Gastrocnemius medialis (tissue), 4 donors: ENCODE data around the gene ANXA4. TPM values are rescaled to one million over a fixed set of nuclear protein-coding genes. Genes with fewer than 3 reads are reported as not detected.

Source experiments
- ATAC-seq, 2 donors: fragments of 150-250 bp; one replicate each; pipeline ENCODE4 v1.9.1; 2016
- DNase-seq, 2 donors: peaks; one replicate each; pipeline ENCODE4 v3.0.0-alpha.2; 2019
- H3K27ac ChIP-seq, 4 donors: fragments of 200-600 bp; sonication (generic); 1 replicate in 1 of 4; 2 replicates in 3 of 4; pipeline ENCODE4 v1.5.1; 2016 to 2018; ENCODE audit warnings: mild to moderate bottlenecking in 2 of 4, moderate library complexity in 1 of 4
- H3K27me3 ChIP-seq, 3 donors: fragments of 200-600 bp; sonication (generic) in 2 of 3; 1 replicate in 1 of 3; 2 replicates in 2 of 3; pipeline versions ENCODE4 v1.5.1 to v1.6.0; 2016 to 2019; ENCODE audit warnings: mild to moderate bottlenecking in 1 of 3, moderate library complexity in 1 of 3
- H3K36me3 ChIP-seq, 2 donors: fragments of 200-600 bp; sonication (generic) in 1 of 2; one replicate each; pipeline ENCODE4 v1.5.1; 2017 to 2018
- H3K4me1 ChIP-seq, 2 donors: fragments of 200-600 bp; sonication (generic) in 1 of 2; one replicate each; pipeline ENCODE4 v1.5.1; 2016 to 2017; ENCODE audit warnings: mild to moderate bottlenecking in 2 of 2
- H3K4me3 ChIP-seq, 4 donors: fragments of 200-600 bp; sonication (generic) in 3 of 4; 1 replicate in 1 of 4; 2 replicates in 3 of 4; pipeline ENCODE4 v1.5.1; 2016 to 2019; ENCODE audit warnings: mild to moderate bottlenecking in 2 of 4
- H3K9me3 ChIP-seq, 3 donors: fragments of 200-600 bp; sonication (generic) in 2 of 3; 1 replicate in 1 of 3; 2 replicates in 2 of 3; pipeline ENCODE4 v1.5.1; 2016 to 2019
- POLR2A ChIP-seq, 2 donors: fragments of 450-650 bp; IDR thresholded peaks; one replicate each; pipeline ENCODE4 v1.6.1; 2017; ENCODE audit warnings: antibody characterized with exemption in 2 of 2, mild to moderate bottlenecking in 2 of 2, moderate library complexity in 2 of 2
- in situ Hi-C, 4 donors: fragments of 200-750 bp; cut with MboI; loops; one replicate each; pipeline versions ENCODE4 v1.15.0 to v1.8.0; 2017; ENCODE audit warnings: low sequenced_read_pairs in 4 of 4
- intact Hi-C: fragments of 100-400 bp; cut with DNase I; formaldehyde crosslinking; loops from one replicate; pipeline ENCODE4 v1.15.1; 2023; ENCODE audit warnings: low total_unique reads
- total RNA-seq, 4 donors: library from RNA; depleted of rRNA; stranded (reverse); fragments of >200 nt; gene quantifications; one replicate each; pipeline versions ENCODE4 v1.1.0 to v1.2.3, GENCODE V29; 2016
- TF ChIP-seq, protein P1 (sequence below), 5 experiments: fragments of 450-650 bp in 3 of 5; fragments of 200-600 bp in 2 of 5; sonication (generic) in 2 of 5; IDR thresholded peaks in 4 of 5; conservative IDR thresholded peaks in 1 of 5; 1 replicate in 4 of 5; 2 replicates in 1 of 5; pipeline ENCODE4 v1.5.1; 2016 to 2019; ENCODE audit warnings: antibody characterized with exemption in 5 of 5, mild to moderate bottlenecking in 3 of 5, moderate library complexity in 3 of 5

Gene ANXA4
- total RNA-seq, 4 donors from 2014 or later: 10.7 to 17.0 (median 15.8) TPM

DNA sequence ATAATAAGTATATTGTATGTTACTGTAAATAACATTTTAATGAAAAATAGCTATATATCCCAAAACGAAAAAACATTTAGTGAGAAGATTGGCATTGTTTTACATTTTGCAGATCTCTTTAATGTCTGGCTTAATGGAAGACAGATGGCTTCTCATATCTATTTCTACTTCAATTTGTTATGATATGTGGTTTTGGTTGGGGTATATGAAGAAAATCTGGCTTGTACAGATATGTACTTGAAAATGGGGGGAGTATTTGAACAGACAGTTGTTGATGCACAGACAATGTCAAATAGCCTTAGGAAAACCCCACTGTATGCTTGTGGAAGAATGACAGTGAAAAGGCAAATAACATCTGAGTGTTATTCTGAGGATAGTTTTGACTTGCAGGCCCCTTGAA is 64.0 kb downstream of the ANXA4 start:
- in situ Hi-C loops: loop anchor here in 2 of 4 donors (25.0 kb wide), 1 partner anchor 244 kb away; no protein-coding TSS in a partner anchor
- H3K4me1 ChIP-seq: no peaks in the 10 kb centered on the region
- DNase-seq (no peak), ATAC-seq (no peak)
- H3K27ac ChIP-seq: no peak overlapping the region
- TF ChIP-seq POLR2A (IDR thresholded peaks at IDR 0.05): no peak
- TF ChIP-seq, protein P1, sequence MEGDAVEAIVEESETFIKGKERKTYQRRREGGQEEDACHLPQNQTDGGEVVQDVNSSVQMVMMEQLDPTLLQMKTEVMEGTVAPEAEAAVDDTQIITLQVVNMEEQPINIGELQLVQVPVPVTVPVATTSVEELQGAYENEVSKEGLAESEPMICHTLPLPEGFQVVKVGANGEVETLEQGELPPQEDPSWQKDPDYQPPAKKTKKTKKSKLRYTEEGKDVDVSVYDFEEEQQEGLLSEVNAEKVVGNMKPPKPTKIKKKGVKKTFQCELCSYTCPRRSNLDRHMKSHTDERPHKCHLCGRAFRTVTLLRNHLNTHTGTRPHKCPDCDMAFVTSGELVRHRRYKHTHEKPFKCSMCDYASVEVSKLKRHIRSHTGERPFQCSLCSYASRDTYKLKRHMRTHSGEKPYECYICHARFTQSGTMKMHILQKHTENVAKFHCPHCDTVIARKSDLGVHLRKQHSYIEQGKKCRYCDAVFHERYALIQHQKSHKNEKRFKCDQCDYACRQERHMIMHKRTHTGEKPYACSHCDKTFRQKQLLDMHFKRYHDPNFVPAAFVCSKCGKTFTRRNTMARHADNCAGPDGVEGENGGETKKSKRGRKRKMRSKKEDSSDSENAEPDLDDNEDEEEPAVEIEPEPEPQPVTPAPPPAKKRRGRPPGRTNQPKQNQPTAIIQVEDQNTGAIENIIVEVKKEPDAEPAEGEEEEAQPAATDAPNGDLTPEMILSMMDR (IDR thresholded peaks at IDR 0.05 in 4 of 5, conservative IDR thresholded peaks at IDR 0.05 in 1 of 5): no peak
- H3K9me3 ChIP-seq: no peaks in the 10 kb centered on the region
- H3K4me3 ChIP-seq: no peak overlapping the region
- H3K27me3 ChIP-seq: no peaks in the 10 kb centered on the region
- intact Hi-C loops: no loop called here
- H3K36me3 ChIP-seq: peaks cover 0 to 57% of the 10 kb centered on the region in 2 donors

DNA sequence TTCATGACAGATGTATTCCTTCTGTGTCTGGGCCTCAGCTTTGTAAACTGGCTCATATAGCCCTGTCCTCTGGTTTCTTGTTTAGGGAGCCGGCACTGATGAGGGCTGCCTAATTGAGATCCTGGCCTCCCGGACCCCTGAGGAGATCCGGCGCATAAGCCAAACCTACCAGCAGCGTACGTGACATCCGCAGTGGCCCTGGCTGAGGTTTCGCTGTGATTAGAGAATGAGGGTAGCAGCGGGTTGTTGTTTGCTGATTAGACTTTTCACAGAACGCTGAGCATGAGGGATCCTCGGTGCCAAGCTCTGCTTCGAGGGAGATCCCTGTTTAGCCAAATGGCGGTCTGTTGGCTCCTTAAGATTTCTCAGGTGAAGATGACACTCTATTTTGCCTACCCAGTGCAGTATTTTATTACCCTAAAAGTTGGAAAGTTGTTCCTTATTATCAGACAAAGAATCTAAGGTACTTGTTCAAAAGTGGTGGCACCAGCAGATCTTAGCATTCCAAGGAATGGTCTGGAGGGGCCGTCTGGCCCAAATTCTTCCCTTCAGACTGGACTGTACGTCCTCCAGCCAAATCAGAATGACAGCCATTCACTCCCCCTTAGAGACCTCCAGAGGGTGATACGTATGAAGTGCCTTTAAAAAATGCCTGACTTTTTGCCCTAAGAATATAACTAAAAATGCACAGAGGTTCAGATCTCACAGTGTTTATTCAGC is 66.0 kb downstream of the ANXA4 start:
- Histone ChIP-seq H3K27me3 (no peaks in the 10 kb centered on the region), H3K4me3 (no peak overlapping the region), H3K4me1 (no peaks in the 10 kb centered on the region), H3K27ac (no peak overlapping the region), H3K36me3 (peaks cover 0 to 75% of the 10 kb centered on the region in 2 donors), H3K9me3 (no peaks in the 10 kb centered on the region)
- DNase-seq (no peak), ATAC-seq (no peak)
- intact Hi-C loops (no loop called here), in situ Hi-C loops (loop anchor here in 2 of 4 donors (25.0 kb wide), 1 partner anchor 246 kb away; no protein-coding TSS in a partner anchor)
- no peak for TF ChIP-seq POLR2A (IDR thresholded peaks at IDR 0.05)
- TF ChIP-seq, protein P1 (IDR thresholded peaks at IDR 0.05 in 4 of 5, conservative IDR thresholded peaks at IDR 0.05 in 1 of 5): no peak

DNA sequence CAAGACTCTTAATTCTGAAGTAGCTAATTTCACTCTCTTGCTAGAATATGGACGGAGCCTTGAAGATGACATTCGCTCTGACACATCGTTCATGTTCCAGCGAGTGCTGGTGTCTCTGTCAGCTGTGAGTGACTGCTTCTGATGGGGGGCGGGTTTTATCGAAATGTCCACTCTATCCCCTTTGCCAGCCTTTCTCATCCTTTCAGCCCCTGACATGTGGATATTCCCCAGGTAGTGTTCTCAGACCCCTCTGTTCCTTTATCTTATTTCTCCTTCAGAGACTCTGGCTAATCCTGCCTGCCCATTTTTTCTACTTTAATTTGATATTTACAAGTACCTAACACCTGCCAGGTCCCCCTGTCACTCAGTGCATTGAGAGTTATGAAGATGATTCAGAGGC is 68.6 kb downstream of the ANXA4 start:
- in situ Hi-C loops: loop anchor here in 3 of 4 donors (5.0 to 25.0 kb wide), 3 partner anchors 88 to 253 kb away; no protein-coding TSS in a partner anchor
- TF ChIP-seq, protein P1 (IDR thresholded peaks at IDR 0.05 in 4 of 5, conservative IDR thresholded peaks at IDR 0.05 in 1 of 5): no peak
- no peak for TF ChIP-seq POLR2A (IDR thresholded peaks at IDR 0.05)
- intact Hi-C loops: no loop called here

DNA sequence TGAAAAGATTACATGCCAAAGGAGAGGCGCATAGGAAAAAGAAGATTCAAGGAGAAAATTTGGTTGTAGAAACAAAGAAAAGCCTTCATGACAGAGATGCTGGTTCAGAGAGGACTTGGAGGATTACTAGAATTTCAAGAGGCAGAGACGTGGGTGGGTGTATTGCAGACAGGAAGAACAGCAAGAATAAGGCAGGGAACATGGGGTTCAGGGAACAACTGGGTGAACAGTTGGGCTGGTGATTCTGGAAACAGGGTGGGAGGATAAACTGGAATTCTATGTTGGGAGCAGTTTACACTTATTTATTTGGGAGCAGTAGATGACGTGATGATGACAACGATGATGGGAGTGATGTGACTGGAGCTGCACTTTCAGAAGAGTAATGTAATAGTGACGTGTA is 69.1 kb downstream of the ANXA4 start:
- ATAC-seq: no peak
- Histone ChIP-seq H3K9me3 (no peaks in the 10 kb centered on the region), H3K4me3 (no peak overlapping the region), H3K27ac (no peak overlapping the region), H3K27me3 (no peaks in the 10 kb centered on the region), H3K36me3 (peaks cover 0 to 62% of the 10 kb centered on the region in 2 donors), H3K4me1 (no peaks in the 10 kb centered on the region)
- no peak for TF ChIP-seq POLR2A (IDR thresholded peaks at IDR 0.05)
- TF ChIP-seq, protein P1 (IDR thresholded peaks at IDR 0.05 in 4 of 5, conservative IDR thresholded peaks at IDR 0.05 in 1 of 5): no peak
- intact Hi-C loops: no loop called here
- in situ Hi-C loops: loop anchor here in 3 of 4 donors (5.0 to 25.0 kb wide), 3 partner anchors 89 to 254 kb away; no protein-coding TSS in a partner anchor
- DNase-seq: no peak

More for the DNA sequence above, 68.6 kb downstream of the ANXA4 start:
- DNase-seq (no peak), ATAC-seq (no peak)
- Histone ChIP-seq H3K4me1 (no peaks in the 10 kb centered on the region), H3K4me3 (no peak overlapping the region), H3K27me3 (no peaks in the 10 kb centered on the region), H3K27ac (no peak overlapping the region), H3K9me3 (no peaks in the 10 kb centered on the region), H3K36me3 (peaks cover 0 to 65% of the 10 kb centered on the region in 2 donors)
